Astrocyte of the hippocampus (primary cell): ENCODE data around the gene PI4KA.
"Not testable (repeated sequence)": the region's sequence is repeated elsewhere in the genome, so short reads cannot be mapped to it uniquely, and the experiment has no call there.

Experiments used
- DNase-seq: peaks from one replicate; pipeline ENCODE4 v3.0.0; 2011; ENCODE audit warnings: low read depth, low spot score

Gene PI4KA

GRCh38 chr22:20696056-20696455 is 162.6 kb downstream of the PI4KA start:
- not testable (repeated sequence) for DNase-seq

DNA sequence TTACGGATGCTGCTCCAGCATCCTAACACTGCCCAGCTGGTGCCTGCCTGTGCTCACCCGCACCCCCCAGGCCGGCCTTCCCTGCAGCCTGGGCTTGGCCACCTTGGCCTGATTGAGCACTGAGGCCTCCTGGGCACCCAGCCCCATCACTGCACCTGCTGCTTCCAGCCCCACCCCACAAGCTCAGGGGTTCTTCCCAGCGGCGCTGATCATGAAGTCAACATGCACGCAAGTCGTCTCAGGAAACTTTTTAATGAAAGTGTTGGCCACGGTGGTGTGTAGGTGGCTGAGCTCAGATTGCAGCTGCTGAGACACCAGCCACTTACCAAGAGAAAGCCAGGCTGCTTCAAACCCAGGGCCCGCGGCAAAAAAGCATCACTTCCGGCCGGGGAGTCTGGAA is 163.4 kb downstream of the PI4KA start:
- not testable (repeated sequence) for DNase-seq

DNA sequence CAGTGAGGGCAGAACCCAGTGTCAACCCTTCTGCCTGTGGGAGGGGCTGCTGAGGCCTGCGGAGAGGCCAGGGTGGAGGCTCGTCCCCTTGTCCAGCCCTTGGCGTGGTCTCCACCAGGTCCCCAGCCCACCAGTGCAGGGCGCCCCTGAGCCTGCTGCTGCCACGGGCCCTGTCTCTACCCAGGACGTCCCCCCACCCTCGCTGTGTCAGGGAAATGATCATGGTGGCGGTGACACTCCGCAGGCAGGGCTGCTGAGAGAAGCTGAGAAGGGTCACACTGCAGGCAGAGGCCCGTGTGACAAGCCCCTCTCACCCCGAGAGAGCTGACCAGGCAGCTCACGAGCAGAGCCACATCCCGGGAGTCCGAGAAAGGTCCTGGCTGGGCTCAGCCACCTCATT is 164.4 kb downstream of the PI4KA start:
- not testable (repeated sequence) for DNase-seq

- not testable (repeated sequence) for DNase-seq
These were observed 165.7 kb downstream of the PI4KA start for GRCh38 chr22:20692926-20693325.

DNA sequence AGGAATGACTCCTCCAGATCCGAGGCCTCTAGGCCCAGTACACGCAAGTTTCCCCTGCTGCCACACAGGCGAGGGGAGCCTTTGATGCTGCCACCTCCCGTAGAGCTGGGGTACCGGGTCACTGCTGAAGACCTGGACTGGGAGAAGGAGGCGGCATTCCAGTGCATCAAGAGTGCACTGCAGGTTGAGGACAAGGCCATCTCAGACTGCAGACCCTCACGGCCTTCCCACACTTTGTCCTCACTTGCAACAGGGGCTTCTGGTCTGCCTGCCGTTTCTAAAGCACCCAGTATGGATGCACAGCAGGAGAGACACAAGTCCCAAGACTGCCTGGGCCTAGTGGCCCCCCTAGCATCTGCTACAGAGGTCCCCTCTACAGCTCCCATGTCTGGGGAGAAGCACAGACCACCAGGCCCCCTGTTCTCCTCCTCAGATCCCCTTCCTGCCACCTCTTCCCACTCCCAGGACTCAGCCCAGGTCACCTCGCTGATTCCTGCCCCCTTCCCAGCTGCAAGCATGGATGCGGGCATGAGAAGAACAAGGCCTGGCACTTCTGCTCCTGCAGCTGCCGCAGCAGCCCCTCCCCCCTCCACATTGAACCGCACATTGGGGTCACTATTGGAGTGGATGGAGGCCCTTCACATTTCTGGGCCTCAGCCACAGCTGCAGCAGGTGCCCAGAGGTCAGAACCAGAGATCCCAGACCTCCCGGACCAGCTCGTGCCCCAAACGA is 167.9 kb downstream of the PI4KA start:
- not testable (repeated sequence) for DNase-seq

DNA sequence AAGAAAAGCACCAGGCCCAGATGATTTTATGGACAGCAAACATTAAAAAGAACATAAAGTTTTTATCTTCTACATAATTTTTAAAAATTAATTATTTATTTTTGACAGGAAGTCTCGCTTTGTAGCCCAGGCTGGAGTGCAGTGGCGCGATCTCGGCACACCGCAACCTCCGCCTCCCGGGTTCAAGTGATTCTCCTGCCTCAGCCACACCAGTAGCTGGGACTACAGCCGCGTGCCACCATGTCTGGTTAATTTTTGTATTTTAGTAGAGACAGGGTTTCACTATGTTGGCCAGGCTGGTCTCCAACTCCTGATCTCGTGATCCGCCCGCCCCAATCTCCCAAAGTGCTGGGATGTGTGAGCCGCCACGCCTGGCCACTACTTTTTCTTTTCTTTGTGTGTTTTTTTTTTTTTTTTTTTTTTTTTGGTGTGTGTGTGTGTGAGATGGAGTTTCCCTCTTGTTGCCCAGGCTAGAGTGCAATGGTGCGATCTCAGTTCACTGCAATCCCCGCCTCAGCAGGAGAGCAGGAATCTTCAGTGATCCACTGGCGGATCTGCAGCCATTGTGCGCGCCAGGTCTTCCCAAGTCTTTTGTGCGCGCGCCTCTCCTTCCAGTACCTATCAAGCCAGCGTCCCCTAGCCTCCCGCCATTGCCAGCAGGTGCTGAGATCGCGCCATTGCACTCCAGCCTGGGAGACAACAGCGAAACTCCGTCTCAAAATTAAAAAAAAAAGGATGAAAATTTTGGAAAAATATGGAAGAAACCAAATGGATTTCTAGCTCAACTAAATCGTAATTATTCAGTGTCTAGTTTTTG is 171.0 kb downstream of the PI4KA start:
- DNase-seq, result not testable (repeated sequence)

- DNase-seq, result not testable (repeated sequence)
These were observed 172.8 kb downstream of the PI4KA start for GRCh38 chr22:20685764-20686163.

DNA sequence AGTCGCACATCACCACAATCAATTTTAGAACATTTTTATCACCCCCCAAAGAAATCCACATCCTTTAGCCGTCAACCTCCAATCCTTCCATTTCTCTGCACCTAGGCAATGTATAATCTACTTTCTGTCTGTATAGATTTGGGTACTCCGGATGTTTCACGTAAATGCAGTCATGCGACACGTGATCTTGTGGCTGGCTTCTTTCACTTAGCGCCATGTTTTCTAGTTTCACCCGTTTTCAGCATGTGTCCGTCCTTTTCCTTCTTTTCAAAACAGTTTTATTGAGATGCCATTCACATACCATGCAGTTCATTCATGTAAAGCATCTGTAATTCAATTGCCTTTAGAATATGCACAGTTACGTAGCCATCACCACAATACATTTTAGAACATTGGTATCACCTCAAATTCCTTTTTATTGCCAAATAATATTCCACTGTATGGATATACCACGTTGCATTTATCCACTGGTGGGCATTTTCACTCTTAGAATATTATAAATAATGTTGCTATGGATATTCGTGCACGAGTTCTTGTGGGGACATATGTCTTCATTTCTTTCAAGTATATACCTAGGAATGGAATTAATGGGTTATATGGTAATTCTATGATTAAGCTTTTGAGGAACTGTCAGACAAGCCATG is 179.7 kb downstream of the PI4KA start:
- DNase-seq, result not testable (repeated sequence)

DNA sequence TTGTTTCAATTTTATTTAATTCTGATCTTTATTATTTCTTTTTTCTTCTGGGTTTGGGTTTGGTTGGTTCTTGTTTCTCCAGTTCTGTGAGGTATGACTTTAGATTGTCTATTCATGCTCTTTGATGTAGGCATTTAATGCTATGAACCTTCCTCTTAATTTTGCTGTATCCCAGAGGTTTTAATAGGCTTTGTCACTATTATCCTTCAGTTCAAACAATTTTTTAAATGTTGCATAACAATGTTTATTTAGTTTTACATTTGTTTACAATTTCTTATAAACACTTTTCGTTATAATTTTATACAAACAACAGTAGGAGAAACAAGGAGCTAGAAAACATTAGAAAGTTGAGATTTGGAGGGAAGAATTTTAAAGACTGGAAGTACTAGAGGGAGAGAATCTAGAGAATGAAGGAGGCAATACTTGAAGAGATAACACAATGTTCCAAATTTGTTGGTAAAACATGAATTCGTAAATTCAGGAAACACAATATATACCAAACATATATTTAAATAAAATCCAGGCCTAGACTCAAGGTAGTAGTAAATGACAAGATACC is 180.8 kb downstream of the PI4KA start:
- DNase-seq, result no peak

DNA sequence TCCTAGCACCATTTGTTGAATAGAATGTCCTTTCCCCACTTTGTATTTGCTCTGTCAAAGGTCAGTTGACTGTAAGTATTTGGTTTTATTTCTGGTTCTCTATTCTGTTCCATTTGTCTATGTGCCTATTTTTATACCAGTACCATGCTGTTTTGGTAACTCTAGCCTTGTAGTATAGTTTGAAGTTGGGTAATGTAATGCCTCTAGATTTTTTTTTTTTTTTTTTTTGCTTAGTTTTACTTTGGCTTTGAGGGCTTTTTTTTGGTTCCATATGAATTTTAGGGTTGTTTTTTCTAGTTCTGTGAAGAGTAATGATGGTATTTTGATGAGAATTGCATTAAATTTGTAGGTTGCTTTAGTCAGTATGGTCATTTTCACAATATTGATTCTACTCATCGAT is 183.0 kb downstream of the PI4KA start:
- not testable (repeated sequence) for DNase-seq

GRCh38 chr22:20674998-20675397 is 183.6 kb downstream of the PI4KA start:
- DNase-seq, result no peak

DNA sequence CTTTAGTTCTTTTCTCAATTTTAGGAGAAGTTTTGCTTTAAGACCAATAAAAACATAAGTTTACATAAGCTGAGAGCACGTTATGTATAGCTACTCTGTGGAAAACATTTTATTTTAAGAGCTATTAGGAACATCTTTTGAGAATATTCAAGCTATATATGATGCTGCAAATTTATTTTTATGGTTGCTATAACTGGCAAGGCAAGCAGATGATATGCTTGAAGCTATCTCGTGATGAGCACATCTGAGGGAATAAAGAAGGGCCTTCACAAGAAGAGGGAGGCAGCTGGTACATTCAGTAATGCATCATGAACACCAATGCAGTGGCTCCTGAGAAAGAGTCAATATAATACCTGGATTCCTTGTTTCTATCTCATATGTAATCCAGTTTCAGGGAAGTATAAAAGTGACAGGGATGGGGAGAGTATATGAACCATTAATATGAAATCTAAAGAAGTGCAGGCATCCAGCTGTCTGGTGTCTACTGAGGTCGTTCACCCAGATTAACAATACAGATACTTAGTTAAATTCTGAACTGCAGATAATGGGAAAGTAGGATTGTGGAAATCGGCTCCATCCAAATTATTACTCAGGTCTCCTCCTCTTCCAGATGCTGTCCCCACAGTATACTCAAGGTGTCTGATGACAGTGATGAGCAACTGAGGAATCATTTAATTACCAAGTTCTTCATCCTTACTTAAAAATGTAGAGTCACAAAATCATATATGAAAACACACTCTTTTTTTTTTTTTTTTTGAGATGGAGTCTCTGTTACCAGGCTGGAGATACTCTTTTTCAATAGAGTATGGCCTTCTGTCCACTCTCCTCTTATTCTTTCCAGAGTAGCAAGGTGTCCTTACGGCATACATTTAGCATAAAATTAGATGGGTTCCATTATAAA is 185.1 kb downstream of the PI4KA start:
- no peak for DNase-seq

GRCh38 chr22:20672732-20673131 is 185.9 kb downstream of the PI4KA start:
- DNase-seq, result no peak

DNA sequence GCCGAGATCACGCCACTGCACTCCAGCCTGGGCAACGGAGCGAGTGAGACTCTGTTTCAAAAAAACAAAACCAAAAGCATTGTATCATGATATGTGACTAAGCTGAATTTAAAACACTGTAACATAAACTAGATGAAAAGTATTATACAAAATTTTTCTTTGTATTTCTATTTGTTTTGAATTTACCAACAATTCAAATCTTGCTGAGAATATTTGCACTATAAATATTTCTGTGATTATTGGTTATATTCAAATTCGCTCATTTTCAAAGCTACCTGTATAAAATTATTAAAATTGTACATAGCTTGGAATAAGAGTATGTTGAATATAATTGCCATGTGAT is 186.6 kb downstream of the PI4KA start:
- no peak for DNase-seq

DNA sequence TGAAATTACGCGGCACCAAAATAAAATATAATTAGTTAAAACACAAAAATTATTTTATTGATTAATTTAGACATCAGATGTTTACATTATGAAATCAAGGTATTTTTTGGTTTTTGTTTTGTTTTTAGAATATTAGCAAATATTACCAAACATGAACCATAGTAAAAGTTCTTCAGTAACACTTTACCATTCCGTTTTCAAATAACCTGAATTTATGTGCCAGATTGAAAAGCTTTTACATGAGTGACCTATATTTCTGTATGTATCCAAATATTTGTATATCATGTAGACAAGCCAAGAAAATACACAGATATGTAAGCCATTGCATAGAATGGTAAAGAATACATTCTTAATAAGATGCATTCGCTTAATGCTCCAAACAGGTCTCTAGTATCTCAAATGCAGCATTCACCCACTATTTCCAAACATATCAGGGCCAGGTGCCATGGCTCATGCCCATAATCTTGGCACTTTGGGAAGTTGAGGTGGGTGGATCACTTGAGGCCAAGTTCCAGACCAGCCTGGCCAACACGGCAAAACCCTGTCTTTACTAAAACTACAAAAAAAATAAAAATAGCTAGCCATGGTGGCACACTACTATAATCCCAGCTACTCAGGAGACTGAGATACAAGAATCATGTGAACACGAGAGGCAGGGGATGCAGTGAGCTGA is 187.1 kb downstream of the PI4KA start:
- DNase-seq, result no peak

DNA sequence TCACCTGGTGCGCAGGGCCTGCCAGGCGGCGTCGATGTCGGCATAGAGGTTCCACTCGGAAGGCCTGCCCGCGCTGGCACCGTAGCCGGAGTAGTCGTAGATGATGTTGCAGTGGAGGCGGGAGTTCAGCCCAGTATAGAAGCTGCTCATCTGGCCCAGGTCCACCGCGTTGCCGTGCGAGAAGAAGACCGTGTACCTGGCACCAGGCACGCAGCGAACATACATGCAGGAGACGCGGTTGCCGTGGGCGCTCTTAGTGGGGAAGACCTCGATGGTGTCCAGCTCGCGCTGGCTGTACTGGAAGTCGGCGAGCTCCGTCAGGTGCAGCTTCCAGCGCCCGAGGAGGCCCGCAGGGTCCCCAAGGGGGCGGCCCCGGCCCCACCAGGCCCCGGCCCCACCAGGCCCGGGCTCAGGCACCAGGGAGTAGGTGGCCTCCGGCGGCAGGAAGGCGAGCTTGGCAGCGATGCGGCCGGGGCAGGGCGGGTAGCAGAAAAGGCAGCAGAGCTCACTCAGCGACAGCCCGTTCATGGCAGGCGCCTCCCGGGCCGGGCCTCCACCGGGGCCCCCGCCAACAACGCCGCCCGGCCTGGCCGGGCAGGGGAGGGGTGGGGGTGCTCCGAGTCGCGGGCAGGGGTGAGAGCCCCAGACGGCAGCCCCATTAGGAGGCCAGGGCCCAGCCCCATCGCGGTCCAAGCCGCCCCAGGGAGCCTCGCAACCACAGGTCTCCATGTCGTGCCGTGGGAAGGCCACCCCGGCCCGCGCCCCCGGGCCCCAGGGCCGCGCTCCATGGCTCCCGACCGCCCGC is 188.0 kb downstream of the PI4KA start:
- peak; percentile 11 for DNase-seq

- not testable (repeated sequence) for DNase-seq
These were observed 188.7 kb downstream of the PI4KA start for GRCh38 chr22:20669884-20670283.

GRCh38 chr22:20669471-20669870 is 189.1 kb downstream of the PI4KA start:
- DNase-seq, result not testable (repeated sequence)

GRCh38 chr22:20668769-20669168 is 189.8 kb downstream of the PI4KA start:
- not testable (repeated sequence) for DNase-seq

DNA sequence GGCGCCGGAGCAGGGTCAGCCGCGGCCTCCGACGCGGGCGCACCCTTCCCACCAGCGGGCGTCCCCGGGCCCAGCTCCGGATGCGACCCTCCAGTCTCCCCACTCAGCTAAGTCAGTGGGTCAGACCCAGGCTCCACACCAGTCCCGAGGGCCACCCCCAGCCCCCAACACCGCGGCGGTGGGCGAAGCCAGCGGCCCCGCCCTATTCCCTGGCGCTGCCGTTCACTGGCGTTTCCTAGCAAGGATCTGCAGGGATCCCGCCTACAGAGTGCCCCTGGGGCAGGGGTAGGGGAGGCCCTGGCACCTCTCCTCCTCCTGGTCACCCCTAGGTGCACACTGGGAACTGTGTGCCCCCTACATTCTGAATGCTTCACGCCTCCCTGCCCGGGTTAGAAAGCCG is 190.4 kb downstream of the PI4KA start:
- not testable (repeated sequence) for DNase-seq
